Caco-2 (cell line): ENCODE data around the gene EPS8L1. TPM values are rescaled to one million over a fixed set of nuclear protein-coding genes. Genes with fewer than 3 reads are reported as not detected.
"Not testable (repeated sequence)": the region's sequence is repeated elsewhere in the genome, so short reads cannot be mapped to it uniquely, and the experiment has no call there.

Source experiments
- BruUV-seq: library from RNA; stranded (reverse); fragments of 400-500 nt; replicated peaks from 2 replicates; lab custom pipeline; 2021; lab: Mats Ljungman, UMichigan
- CTCF ChIA-PET: fragments of 300-600 bp; sonication (Branson Sonifier 250); formaldehyde crosslinking; loops from one replicate; lab custom pipeline; 2022; ENCODE audit warnings: antibody characterized with exemption; lab: Charles Lee
- POLR2A ChIA-PET: fragments of 300-600 bp; sonication (Branson Sonifier 250); formaldehyde crosslinking; loops from one replicate; lab custom pipeline; 2022; ENCODE audit warnings: antibody characterized with exemption; lab: Charles Lee
- DNase-seq, 2 experiments: peaks; one replicate each; pipeline versions ENCODE4 v3.0.0 to v3.0.0-alpha.2; 2020 to 2022
- H3K27me3 ChIP-seq: replicated peaks from 2 replicates; pipeline ENCODE4 v1.6.0; 2011; ENCODE audit warnings: low read length; ENCODE audit not compliant: control insufficient read depth, insufficient read depth
- H3K36me3 ChIP-seq: 2 replicates; pipeline ENCODE4 v1.5.1; 2011; ENCODE audit warnings: low read length; ENCODE audit not compliant: control insufficient read depth, insufficient read depth
- H3K4me1 ChIP-seq: fragments of 250-450 bp; sonication (Bioruptor Pico); 2 replicates; pipeline ENCODE4 v1.5.1; 2020; ENCODE audit warnings: mild to moderate bottlenecking
- H3K4me3 ChIP-seq: 2 replicates; pipeline ENCODE4 v1.5.1; 2011; ENCODE audit warnings: low read depth, mild to moderate bottlenecking, control low read depth, low read length
- H3K9me3 ChIP-seq: fragments of 250-450 bp; sonication (Bioruptor Pico); 2 replicates; pipeline ENCODE4 v1.5.1; 2020; ENCODE audit warnings: mild to moderate bottlenecking, moderate library complexity
- H3K27ac Mint-ChIP-seq: one replicate; pipeline ENCODE4 v1.8.0; 2022; ENCODE audit warnings: mixed read lengths; ENCODE audit not compliant: unreplicated experiment
- H3K27me3 Mint-ChIP-seq: one replicate; pipeline ENCODE4 v1.8.0; 2022; ENCODE audit warnings: mixed read lengths; ENCODE audit not compliant: insufficient read depth, unreplicated experiment
- H3K36me3 Mint-ChIP-seq: one replicate; pipeline ENCODE4 v1.8.0; 2022; ENCODE audit warnings: mild to moderate bottlenecking, mixed read lengths; ENCODE audit not compliant: insufficient read depth, unreplicated experiment
- H3K4me1 Mint-ChIP-seq: one replicate; pipeline ENCODE4 v1.8.0; 2022; ENCODE audit warnings: low read depth, mixed read lengths; ENCODE audit not compliant: unreplicated experiment
- H3K4me3 Mint-ChIP-seq: one replicate; pipeline ENCODE4 v1.8.0; 2022; ENCODE audit warnings: mild to moderate bottlenecking, moderate library complexity, mixed read lengths; ENCODE audit not compliant: unreplicated experiment
- H3K9me3 Mint-ChIP-seq: one replicate; pipeline ENCODE4 v1.8.0; 2022; ENCODE audit warnings: mixed read lengths; ENCODE audit not compliant: unreplicated experiment
- intact Hi-C: fragments of 100-400 bp; cut with micrococcal nuclease; formaldehyde crosslinking; loops from one replicate; pipeline ENCODE4 v1.10.0; 2022; ENCODE audit not compliant: unreplicated experiment
- total RNA-seq: library from RNA; stranded (reverse); gene quantifications from 2 replicates; pipeline ENCODE4 v1.2.3, GENCODE V29; 2022
- TF ChIP-seq, protein P1 (sequence below), 2 experiments: fragments of 200-600 bp in 1 of 2; IDR thresholded peaks; 1 replicate in 1 of 2; 2 replicates in 1 of 2; pipeline versions ENCODE4 v1.5.1 to v1.8.0; 2011 to 2022; ENCODE audit warnings: antibody characterized with exemption in 1 of 2, control low read depth in 1 of 2, inconsistent platforms in 1 of 2, low read depth in 1 of 2, low read length in 1 of 2, mild to moderate bottlenecking in 1 of 2, moderate library complexity in 1 of 2; ENCODE audit not compliant: insufficient read depth in 1 of 2, severe bottlenecking in 1 of 2, unreplicated experiment in 1 of 2

Gene EPS8L1
- total RNA-seq, 1 experiment from 2014 or later: 135 TPM

DNA sequence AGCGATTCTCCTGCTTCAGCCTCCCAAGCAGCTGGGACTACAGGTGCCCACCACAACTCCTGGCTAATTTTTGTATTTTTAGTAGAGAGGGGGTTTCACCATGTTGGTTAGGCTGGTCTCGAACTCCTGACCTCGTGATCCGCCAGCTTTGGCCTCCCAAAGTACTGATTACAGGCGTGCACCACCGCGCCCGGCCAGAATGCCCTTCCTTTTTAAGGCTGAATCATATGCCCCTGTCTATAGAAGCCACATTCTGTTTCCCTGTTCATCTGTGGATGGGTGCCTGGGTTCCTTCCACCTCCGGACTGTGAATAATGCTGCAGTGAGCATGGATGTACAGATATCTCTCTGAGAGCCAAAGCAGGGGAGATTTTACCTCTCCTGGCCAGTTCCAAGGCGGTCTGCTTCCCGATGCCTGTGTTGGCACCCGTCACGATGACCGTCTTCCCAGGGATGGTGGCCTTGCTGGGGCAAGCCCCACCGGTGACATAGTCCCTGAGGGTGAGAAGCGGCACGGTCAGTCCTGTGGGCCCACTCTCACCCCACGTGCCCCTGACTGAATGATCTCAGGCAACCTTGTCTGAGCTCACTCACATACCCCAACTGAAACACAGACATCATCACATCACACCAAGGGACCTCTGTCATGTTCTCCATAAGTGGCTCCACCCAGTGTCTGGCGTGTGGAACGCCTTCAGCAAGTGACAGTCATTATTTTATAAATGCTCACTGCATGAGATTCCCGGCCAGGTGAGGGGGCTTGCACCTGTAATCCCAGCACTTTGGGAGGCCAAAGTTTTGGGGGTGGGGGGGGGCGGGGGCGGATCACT is 16.7 kb upstream of the EPS8L1 start:
- H3K36me3 Mint-ChIP-seq: peaks cover 80% of the 10 kb centered on the region
- DNase-seq: no peak
- H3K27ac Mint-ChIP-seq: no peak overlapping the region
- no peaks in the 10 kb centered on the region for H3K27me3 Mint-ChIP-seq
- H3K4me3 Mint-ChIP-seq: no peak overlapping the region
- intact Hi-C loops: no loop called here
- Histone ChIP-seq H3K4me1 (0 out of 2 replicates have a peak, but pooled peaks cover 6% of the 10 kb centered on the region), H3K4me3 (no peak overlapping the region), H3K9me3 (no peaks in the 10 kb centered on the region), H3K27me3 (no peaks in the 10 kb centered on the region), H3K36me3 (peaks cover 1% of the 10 kb centered on the region)
- BruUV-seq: no TSS peak
- CTCF ChIA-PET: no interaction called here
- POLR2A ChIA-PET: no interaction called here
- H3K9me3 Mint-ChIP-seq: no peaks in the 10 kb centered on the region
- peaks cover 6% of the 10 kb centered on the region for H3K4me1 Mint-ChIP-seq
- TF ChIP-seq, protein P1, sequence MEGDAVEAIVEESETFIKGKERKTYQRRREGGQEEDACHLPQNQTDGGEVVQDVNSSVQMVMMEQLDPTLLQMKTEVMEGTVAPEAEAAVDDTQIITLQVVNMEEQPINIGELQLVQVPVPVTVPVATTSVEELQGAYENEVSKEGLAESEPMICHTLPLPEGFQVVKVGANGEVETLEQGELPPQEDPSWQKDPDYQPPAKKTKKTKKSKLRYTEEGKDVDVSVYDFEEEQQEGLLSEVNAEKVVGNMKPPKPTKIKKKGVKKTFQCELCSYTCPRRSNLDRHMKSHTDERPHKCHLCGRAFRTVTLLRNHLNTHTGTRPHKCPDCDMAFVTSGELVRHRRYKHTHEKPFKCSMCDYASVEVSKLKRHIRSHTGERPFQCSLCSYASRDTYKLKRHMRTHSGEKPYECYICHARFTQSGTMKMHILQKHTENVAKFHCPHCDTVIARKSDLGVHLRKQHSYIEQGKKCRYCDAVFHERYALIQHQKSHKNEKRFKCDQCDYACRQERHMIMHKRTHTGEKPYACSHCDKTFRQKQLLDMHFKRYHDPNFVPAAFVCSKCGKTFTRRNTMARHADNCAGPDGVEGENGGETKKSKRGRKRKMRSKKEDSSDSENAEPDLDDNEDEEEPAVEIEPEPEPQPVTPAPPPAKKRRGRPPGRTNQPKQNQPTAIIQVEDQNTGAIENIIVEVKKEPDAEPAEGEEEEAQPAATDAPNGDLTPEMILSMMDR (IDR thresholded peaks at IDR 0.05; ENCODE audit: insufficient read depth in 1 of 2, low read depth in 1 of 2, low read length in 1 of 2, severe bottlenecking in 1 of 2, unreplicated experiment in 1 of 2): no peak

DNA sequence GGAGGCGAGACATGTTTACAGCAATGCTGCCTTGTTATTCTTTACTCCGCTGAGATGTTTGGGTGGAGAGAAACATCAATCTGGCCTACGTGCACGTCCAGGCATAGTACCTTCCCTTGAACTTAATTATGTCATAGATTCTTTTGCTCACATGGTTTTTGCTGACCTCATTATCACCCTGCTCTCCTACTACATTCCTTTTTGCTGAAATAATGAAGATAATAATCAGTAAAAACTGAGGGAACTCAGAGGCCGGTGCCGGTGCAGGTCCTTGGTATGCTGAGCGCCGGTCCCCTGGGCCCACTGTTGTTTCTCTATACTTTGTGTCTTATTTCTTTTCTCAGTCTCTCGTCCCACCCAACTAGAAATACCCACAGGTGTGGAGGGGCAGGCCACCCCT is 15.4 kb upstream of the EPS8L1 start:
- H3K4me3 Mint-ChIP-seq, DNase-seq, H3K4me1 ChIP-seq, H3K27me3 ChIP-seq, POLR2A ChIA-PET, H3K36me3 ChIP-seq, H3K4me3 ChIP-seq, CTCF ChIA-PET, H3K4me1 Mint-ChIP-seq, H3K9me3 Mint-ChIP-seq, H3K27ac Mint-ChIP-seq, H3K9me3 ChIP-seq, BruUV-seq, H3K27me3 Mint-ChIP-seq, intact Hi-C loops: not testable (repeated sequence)
- H3K36me3 Mint-ChIP-seq: peaks cover 72% of the 10 kb centered on the region

GRCh38 chr19:55062735-55063491 is 12.8 kb upstream of the EPS8L1 start, which contains the start of gene RDH13:
Gene RDH13 (minus strand): TSS chr19:55063148. CDS start chr19:55063032, 116 bp downstream.
- H3K9me3 Mint-ChIP-seq: no peaks in the 10 kb centered on the region
- no peaks in the 10 kb centered on the region for H3K9me3 ChIP-seq
- ChIA-PET POLR2A (interaction anchor here (0.5 to 2.2 kb wide), 3 partner anchors 17 to 614 kb away, joined by 4 to 12 read pairs (median 5); partner anchors contain the start of genes LENG8 and LENG9), CTCF (interaction anchor here (0.6 to 1.5 kb wide), 4 partner anchors 25 to 441 kb away, joined by 3 to 4 read pairs (median 4); no protein-coding TSS in a partner anchor)
- peaks cover 11% of the 10 kb centered on the region for H3K4me1 Mint-ChIP-seq
- H3K4me1 ChIP-seq: 0 out of 2 replicates have a peak, but pooled peaks cover 6% of the 10 kb centered on the region
- TF ChIP-seq, protein P1 (IDR thresholded peaks at IDR 0.05; ENCODE audit: insufficient read depth in 1 of 2, low read depth in 1 of 2, low read length in 1 of 2, severe bottlenecking in 1 of 2, unreplicated experiment in 1 of 2): no peak
- peak; percentile 98 for DNase-seq
- no peaks in the 10 kb centered on the region; the same call in none of the 2 replicates for H3K36me3 ChIP-seq
- peaks cover 49% of the 10 kb centered on the region for H3K36me3 Mint-ChIP-seq
- H3K27me3 Mint-ChIP-seq: no peaks in the 10 kb centered on the region
- peak within 1 kb of the TSS; percentile 91 for H3K4me3 ChIP-seq
- H3K4me3 Mint-ChIP-seq: peak within 1 kb of the TSS; percentile 76
- peak within 1 kb of the TSS; percentile 77 for H3K27ac Mint-ChIP-seq
- no peaks in the 10 kb centered on the region for H3K27me3 ChIP-seq
- no TSS peak for BruUV-seq
- intact Hi-C loops: loop anchor here (2.0 kb wide), 1 partner anchor 18 kb away; no protein-coding TSS in a partner anchor
